ENCODE measurements around the gene CCND2. TPM values are rescaled to one million over a fixed set of nuclear protein-coding genes. Genes with fewer than 3 reads are reported as not detected.
A peak's percentile ranks its signal among the peaks of the same experiment; 100 is the strongest.

CCND2 gene
- total RNA-seq, 1 donor from 2014 or later = 186 TPM

DNA sequence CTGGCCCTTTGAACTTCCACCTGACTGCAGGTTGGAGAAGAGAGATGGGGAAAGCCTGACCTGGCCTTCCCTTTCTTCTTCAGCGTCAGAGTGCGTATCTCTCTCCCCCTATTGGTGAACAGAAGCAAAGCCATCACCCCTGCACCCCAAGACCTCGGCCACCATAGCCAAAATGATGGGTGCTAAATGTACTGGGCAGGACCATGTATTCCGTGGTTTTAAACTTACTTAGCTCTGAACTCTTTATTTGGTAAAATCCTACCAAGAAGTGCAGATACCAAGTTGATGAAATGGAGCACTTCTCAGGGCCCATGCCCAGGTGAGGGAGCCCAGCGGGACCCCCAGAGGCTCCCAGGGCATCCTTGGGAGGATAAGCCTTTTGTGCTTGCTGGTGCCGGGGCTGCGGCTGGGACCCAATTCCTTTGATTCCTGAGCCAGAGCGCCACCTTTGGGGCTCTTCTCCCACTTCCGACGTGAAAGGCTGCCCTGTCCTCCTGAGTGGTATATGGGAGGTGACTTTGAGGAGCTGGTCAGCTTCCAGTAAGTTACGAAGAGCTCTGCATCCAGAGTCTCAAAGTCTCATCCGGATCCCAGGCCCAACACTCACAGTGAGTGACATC lies 9.4 kb downstream of the CCND2 start:
- H3K4me3 Mint-ChIP-seq = peak overlapping the region; percentile 57
- peaks cover 85% of the 10 kb centered on the region for H3K4me1 Mint-ChIP-seq
- TF ChIP-seq CTCF (conservative IDR thresholded peaks at IDR 0.05) = no peak
- no peak for DNase-seq (ENCODE audit: low read depth, low spot score)
- no peaks in the 10 kb centered on the region for H3K9me3 Mint-ChIP-seq
- peaks cover 42% of the 10 kb centered on the region for H3K36me3 Mint-ChIP-seq (ENCODE audit: low read depth)
- H3K27ac Mint-ChIP-seq (ENCODE audit: unreplicated experiment) = no peak overlapping the region
- no peaks in the 10 kb centered on the region for H3K27me3 Mint-ChIP-seq (ENCODE audit: low read depth)

DNA sequence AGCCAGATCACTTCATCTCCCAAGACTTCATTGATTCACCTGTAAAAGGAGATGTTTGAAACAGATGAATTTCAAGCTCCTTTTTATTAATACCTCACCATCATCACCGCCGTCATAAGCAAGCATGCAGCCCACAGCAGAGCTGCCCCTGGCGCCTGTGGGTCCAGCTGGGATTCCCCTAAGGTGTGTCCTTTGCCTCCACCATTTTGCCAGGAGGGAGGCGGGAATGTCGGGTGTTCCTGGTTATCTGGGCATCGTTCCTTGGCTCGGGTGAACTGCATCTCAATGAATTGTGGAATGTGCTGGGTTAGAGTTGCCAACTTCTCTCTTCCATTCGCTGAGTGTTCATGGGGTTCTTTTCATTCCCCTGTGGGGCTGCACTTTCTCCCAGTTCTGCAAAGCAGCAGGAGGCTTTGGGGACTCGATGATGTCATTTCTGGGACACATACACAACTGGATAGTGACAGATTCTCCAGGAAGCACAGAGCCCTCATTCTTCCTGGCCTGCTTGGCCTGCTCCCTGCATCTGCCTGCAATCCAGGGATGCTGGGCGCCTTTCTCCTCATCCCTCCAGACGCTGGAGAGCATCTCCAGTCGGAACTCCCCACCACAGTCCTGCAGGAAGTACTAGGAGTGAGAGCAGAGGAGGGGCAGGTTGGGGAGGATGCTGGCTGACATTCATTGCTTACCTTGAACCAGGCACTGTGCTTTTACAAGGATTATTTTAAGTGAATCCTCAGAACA lies 10.1 kb downstream of the CCND2 start:
- no peak for DNase-seq (ENCODE audit: low read depth, low spot score)
- H3K27me3 Mint-ChIP-seq (ENCODE audit: low read depth) = no peaks in the 10 kb centered on the region
- TF ChIP-seq CTCF (conservative IDR thresholded peaks at IDR 0.05) = no peak
- H3K4me1 Mint-ChIP-seq = peaks cover 85% of the 10 kb centered on the region
- peak overlapping the region; percentile 44 for H3K4me3 Mint-ChIP-seq
- peak overlapping the region; percentile 47 for H3K27ac Mint-ChIP-seq (ENCODE audit: unreplicated experiment)
- H3K36me3 Mint-ChIP-seq (ENCODE audit: low read depth) = peaks cover 41% of the 10 kb centered on the region
- no peaks in the 10 kb centered on the region for H3K9me3 Mint-ChIP-seq

DNA sequence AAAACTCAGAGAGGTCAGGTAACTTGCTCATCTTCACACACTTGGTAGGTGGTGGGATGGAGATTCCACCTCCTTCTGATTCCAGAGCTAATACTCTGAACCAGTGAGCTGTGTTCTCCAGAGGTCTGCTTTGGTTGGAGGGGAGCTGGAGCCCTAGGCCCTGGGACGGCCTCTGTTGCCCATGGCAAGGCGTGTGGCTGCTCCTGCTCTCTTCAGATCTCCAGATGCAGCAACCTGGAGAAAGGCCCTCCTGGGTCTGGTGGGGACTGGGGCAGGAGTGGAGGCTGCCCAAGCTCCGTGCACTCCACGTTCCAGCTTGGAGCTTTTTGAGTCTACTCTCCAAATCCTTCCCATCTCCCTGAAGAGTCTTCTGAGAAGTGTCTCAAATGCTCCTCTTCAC lies 10.7 kb downstream of the CCND2 start:
- Mint-ChIP-seq H3K4me3 (no peak overlapping the region), H3K4me1 (peaks cover 85% of the 10 kb centered on the region), H3K27me3 (ENCODE audit: low read depth) (no peaks in the 10 kb centered on the region), H3K36me3 (ENCODE audit: low read depth) (peaks cover 43% of the 10 kb centered on the region), H3K9me3 (no peaks in the 10 kb centered on the region), H3K27ac (ENCODE audit: unreplicated experiment) (no peak overlapping the region)
- no peak for DNase-seq (ENCODE audit: low read depth, low spot score)
- no peak for TF ChIP-seq CTCF (conservative IDR thresholded peaks at IDR 0.05)

- Mint-ChIP-seq H3K27ac (ENCODE audit: unreplicated experiment) (no peak overlapping the region), H3K36me3 (ENCODE audit: low read depth) (peaks cover 43% of the 10 kb centered on the region), H3K9me3 (no peaks in the 10 kb centered on the region), H3K4me1 (peaks cover 85% of the 10 kb centered on the region), H3K4me3 (peak overlapping the region; percentile 35), H3K27me3 (ENCODE audit: low read depth) (no peaks in the 10 kb centered on the region)
- TF ChIP-seq CTCF (conservative IDR thresholded peaks at IDR 0.05) = no peak
- DNase-seq (ENCODE audit: low read depth, low spot score) = no peak
These were observed 11.5 kb downstream of the CCND2 start for GRCh38 chr12:4285070-4285469.

- TF ChIP-seq CTCF (conservative IDR thresholded peaks at IDR 0.05) = no peak
- no peak overlapping the region for H3K27ac Mint-ChIP-seq (ENCODE audit: unreplicated experiment)
- peaks cover 49% of the 10 kb centered on the region for H3K36me3 Mint-ChIP-seq (ENCODE audit: low read depth)
- no peak for DNase-seq (ENCODE audit: low read depth, low spot score)
- H3K4me3 Mint-ChIP-seq = peak overlapping the region; percentile 27
- peaks cover 85% of the 10 kb centered on the region for H3K4me1 Mint-ChIP-seq
- no peaks in the 10 kb centered on the region for H3K9me3 Mint-ChIP-seq
- no peaks in the 10 kb centered on the region for H3K27me3 Mint-ChIP-seq (ENCODE audit: low read depth)
These were observed 12.7 kb downstream of the CCND2 start for GRCh38 chr12:4286228-4286627.
